Suprapubic skin (tissue), 4 donors: ENCODE data around the gene DMXL2. TPM values are rescaled to one million over a fixed set of nuclear protein-coding genes. Genes with fewer than 3 reads are reported as not detected.
"Not testable (repeated sequence)": the region's sequence is repeated elsewhere in the genome, so short reads cannot be mapped to it uniquely, and the experiment has no call there.

Experiments used
- DNase-seq, 2 donors: peaks; one replicate each; pipeline ENCODE4 v3.0.0-alpha.2; 2019; ENCODE audit warnings: low spot score in 2 of 2
- H3K27ac ChIP-seq: fragments of 200-600 bp; sonication (generic); one replicate; pipeline ENCODE4 v1.5.1; 2019
- H3K27me3 ChIP-seq: fragments of 200-600 bp; sonication (generic); one replicate; pipeline ENCODE4 v1.5.1; 2019
- H3K36me3 ChIP-seq: fragments of 200-600 bp; sonication (generic); one replicate; pipeline ENCODE4 v1.5.1; 2019
- H3K4me1 ChIP-seq: fragments of 200-600 bp; sonication (generic); one replicate; pipeline ENCODE4 v1.5.1; 2019
- H3K4me3 ChIP-seq: fragments of 200-600 bp; sonication (generic); one replicate; pipeline ENCODE4 v1.5.1; 2019; ENCODE audit warnings: mild to moderate bottlenecking
- H3K9me3 ChIP-seq: fragments of 200-600 bp; sonication (generic); one replicate; pipeline ENCODE4 v1.5.1; 2019
- EP300 ChIP-seq: sonication (generic); formaldehyde crosslinking; IDR thresholded peaks from one replicate; pipeline ENCODE4 v1.6.1; 2017; ENCODE audit warnings: antibody characterized with exemption
- POLR2A ChIP-seq, 2 donors: fragments of 450-650 bp; IDR thresholded peaks; one replicate each; pipeline ENCODE4 v1.6.1; 2017; ENCODE audit warnings: antibody characterized with exemption in 2 of 2, mild to moderate bottlenecking in 2 of 2, moderate library complexity in 2 of 2
- POLR2AphosphoS5 ChIP-seq, 3 donors: sonication (generic); formaldehyde crosslinking; IDR thresholded peaks; one replicate each; pipeline ENCODE4 v1.6.1; 2017; ENCODE audit warnings: antibody characterized with exemption in 3 of 3
- WGBS: methylation state at CpG from one replicate; pipeline ENCODE4 v1.1.5; 2018; 5-methylcytosine and 5-hydroxymethylcytosine counted together
- total RNA-seq, 4 donors: library from RNA; depleted of rRNA; stranded (reverse); fragments of >200 nt; gene quantifications; one replicate each; pipeline ENCODE4 v1.1.0, GENCODE V29; 2016
- TF ChIP-seq, protein P1 (sequence below), 2 donors: fragments of 200-600 bp in 1 of 2; fragments of 450-650 bp in 1 of 2; sonication (generic) in 1 of 2; IDR thresholded peaks; one replicate each; pipeline ENCODE4 v1.5.1; 2016 to 2019; ENCODE audit warnings: antibody characterized with exemption in 2 of 2, mild to moderate bottlenecking in 1 of 2, moderate library complexity in 1 of 2

The DMXL2 gene
- total RNA-seq, 4 donors from 2014 or later, result 4.1 to 32.9 (median 8.3) TPM

DNA sequence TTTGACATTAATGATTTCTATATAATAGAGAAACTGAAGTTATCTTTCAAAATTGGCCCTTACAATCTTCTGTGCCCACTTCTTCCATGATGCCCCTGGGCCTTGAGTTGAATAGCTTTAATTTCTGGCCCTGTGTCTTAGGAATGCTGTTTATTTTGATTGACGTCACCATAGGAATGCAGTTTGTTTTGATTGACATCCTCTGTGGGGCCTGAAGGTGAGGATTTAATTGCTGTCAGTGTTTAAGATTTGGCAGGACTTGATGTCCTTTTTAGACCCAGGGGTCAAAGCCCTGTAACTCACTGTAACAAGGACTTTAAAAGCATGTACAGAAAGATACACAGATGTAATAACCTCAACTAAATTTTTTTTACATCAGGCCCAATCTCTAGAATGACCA lies 197.8 kb downstream of the DMXL2 start:
- H3K27ac ChIP-seq, result no peak overlapping the region
- no peaks in the 10 kb centered on the region for H3K4me1 ChIP-seq
- H3K36me3 ChIP-seq, result no peaks in the 10 kb centered on the region
- no peak overlapping the region for H3K4me3 ChIP-seq
- WGBS, result 94% methylated on average over 1 of the region's 1 CpG
- no peak for DNase-seq
- H3K27me3 ChIP-seq, result no peaks in the 10 kb centered on the region
- no peaks in the 10 kb centered on the region for H3K9me3 ChIP-seq
- TF ChIP-seq POLR2AphosphoS5 (IDR thresholded peaks at IDR 0.05), result no peak
- TF ChIP-seq, protein P1, sequence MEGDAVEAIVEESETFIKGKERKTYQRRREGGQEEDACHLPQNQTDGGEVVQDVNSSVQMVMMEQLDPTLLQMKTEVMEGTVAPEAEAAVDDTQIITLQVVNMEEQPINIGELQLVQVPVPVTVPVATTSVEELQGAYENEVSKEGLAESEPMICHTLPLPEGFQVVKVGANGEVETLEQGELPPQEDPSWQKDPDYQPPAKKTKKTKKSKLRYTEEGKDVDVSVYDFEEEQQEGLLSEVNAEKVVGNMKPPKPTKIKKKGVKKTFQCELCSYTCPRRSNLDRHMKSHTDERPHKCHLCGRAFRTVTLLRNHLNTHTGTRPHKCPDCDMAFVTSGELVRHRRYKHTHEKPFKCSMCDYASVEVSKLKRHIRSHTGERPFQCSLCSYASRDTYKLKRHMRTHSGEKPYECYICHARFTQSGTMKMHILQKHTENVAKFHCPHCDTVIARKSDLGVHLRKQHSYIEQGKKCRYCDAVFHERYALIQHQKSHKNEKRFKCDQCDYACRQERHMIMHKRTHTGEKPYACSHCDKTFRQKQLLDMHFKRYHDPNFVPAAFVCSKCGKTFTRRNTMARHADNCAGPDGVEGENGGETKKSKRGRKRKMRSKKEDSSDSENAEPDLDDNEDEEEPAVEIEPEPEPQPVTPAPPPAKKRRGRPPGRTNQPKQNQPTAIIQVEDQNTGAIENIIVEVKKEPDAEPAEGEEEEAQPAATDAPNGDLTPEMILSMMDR (IDR thresholded peaks at IDR 0.05), result no peak
- no peak for TF ChIP-seq POLR2A (IDR thresholded peaks at IDR 0.05)

DNA sequence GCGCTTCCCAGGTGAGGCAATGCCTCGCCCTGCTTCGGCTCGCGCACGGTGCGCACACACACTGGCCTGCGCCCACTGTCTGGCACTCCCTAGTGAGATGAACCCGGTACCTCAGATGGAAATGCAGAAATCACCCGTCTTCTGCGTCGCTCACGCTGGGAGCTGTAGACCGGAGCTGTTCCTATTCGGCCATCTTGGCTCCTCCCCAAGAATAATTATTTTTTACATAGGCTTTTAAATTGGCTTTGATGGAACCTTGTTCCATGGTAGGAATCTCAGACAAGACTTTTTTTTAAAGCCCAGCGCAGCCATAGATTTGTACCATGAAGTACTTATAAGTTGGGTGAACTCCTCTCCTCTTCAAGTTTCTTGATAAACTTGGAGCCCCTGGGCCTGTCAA lies 199.5 kb downstream of the DMXL2 start:
- H3K36me3 ChIP-seq, H3K4me1 ChIP-seq, DNase-seq, H3K4me3 ChIP-seq, H3K27me3 ChIP-seq, H3K9me3 ChIP-seq, H3K27ac ChIP-seq: not testable (repeated sequence)
- WGBS, result 100% methylated on average over 4 of the region's 16 CpGs

DNA sequence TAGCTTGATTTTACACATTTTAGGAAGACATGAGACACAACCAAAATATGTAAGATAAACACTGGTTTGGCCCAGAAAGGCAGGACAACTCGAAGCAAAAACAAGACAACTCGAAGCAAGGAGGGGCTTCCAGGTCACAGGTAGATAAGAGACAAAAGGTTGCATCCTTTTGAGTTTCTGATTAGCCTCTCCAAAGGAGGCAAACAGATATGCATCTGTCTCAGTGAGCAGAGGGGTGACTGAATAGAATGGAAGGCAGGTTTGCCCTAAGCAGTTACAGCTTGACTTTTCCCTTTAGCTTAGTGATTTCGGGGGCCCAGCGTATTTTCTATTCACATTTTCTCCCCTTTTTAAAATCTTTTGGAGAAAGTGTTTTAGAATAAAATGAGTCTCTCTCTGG lies 206.4 kb downstream of the DMXL2 start:
- 55% methylated on average over 4 of the region's 4 CpGs for WGBS
- Histone ChIP-seq H3K4me3 (no peak overlapping the region), H3K36me3 (no peaks in the 10 kb centered on the region), H3K4me1 (no peaks in the 10 kb centered on the region), H3K9me3 (no peaks in the 10 kb centered on the region), H3K27me3 (no peaks in the 10 kb centered on the region), H3K27ac (no peak overlapping the region)
- TF ChIP-seq POLR2AphosphoS5 (IDR thresholded peaks at IDR 0.05), result no peak
- no peak for TF ChIP-seq EP300
- TF ChIP-seq POLR2A (IDR thresholded peaks at IDR 0.05), result no peak
- TF ChIP-seq, protein P1 (IDR thresholded peaks at IDR 0.05), result no peak
- DNase-seq, result no peak

DNA sequence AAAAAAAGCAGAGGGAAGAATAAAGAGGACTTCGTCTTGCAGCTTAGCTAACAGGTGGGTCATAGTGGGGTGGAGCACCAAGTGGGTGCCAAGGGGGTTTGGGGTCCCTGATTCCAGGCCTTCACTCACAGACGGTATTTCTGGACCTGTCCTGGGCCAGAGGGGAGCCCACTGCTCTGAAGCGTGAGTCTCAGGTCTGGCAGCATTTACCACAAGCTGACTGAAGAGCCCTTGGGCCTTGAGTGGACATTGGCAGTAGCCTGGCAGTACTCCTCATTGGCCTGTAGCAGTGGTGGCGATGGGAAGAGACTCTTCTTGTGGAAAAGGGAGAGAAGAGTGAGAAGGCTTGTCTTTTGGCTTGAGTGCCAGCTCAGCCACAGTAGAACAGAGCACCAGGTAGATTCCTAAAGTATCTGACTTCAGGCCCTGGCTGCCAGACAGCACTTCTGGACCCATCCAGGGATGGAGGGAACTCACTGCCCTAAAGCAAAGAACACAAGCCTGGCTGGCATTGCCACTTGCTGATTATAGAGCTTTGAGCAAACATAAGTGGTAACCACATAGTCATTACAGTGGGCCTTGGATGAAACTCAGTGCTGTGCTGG lies 208.2 kb downstream of the DMXL2 start:
- Histone ChIP-seq H3K4me1 (no peaks in the 10 kb centered on the region), H3K27me3 (no peaks in the 10 kb centered on the region), H3K36me3 (no peaks in the 10 kb centered on the region), H3K27ac (no peak overlapping the region), H3K4me3 (no peak overlapping the region), H3K9me3 (no peaks in the 10 kb centered on the region)
- WGBS, result 89% methylated on average over 4 of the region's 4 CpGs
- DNase-seq, result no peak
- TF ChIP-seq POLR2A (IDR thresholded peaks at IDR 0.05) (no peak), POLR2AphosphoS5 (IDR thresholded peaks at IDR 0.05) (no peak), EP300 (no peak)
- TF ChIP-seq, protein P1 (IDR thresholded peaks at IDR 0.05), result no peak

DNA sequence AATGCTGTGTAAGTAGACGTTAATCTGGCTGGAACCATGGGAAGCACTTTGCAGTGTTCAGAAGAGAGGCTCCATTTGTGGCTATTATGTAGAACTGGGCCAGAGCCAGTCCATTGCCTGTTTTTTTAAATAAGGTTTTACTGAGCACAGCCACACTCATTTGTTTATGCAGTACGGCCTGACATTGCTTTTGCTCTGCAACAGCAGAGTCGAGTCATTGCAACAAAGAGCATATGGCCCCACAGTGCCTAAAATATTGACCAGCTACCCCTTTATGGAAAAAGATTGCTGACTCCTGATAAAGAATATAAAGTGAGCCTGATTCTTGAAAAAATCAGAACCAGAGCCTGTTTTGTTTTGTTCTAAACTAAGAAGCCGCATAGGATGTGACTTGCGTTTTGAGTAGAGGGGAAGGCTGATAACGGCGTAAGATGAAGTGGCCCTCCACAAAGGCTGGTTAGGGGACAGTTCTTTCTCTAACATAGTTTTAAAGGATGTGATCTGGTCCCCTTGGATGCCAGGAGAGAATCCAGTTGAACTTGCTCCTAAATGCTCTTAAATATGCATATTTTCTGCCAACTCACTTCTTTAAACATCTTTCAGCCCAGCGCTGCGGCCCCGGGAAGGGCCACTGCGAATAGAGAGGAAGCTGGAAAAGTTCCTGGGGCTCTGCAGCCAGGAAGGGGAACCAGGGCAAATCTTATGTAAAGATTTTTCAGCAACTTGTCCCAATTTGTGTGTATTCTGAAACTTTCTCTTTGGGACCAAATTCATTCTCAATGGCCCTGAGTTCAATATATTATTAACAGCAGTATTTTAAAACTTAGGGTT lies 216.7 kb downstream of the DMXL2 start:
- Histone ChIP-seq H3K4me3 (no peak overlapping the region), H3K27me3 (no peaks in the 10 kb centered on the region), H3K4me1 (no peaks in the 10 kb centered on the region), H3K36me3 (no peaks in the 10 kb centered on the region), H3K27ac (no peak overlapping the region), H3K9me3 (no peaks in the 10 kb centered on the region)
- 73% methylated on average over 11 of the region's 11 CpGs for WGBS
- DNase-seq, result no peak
- TF ChIP-seq EP300 (no peak), POLR2AphosphoS5 (IDR thresholded peaks at IDR 0.05) (no peak), POLR2A (IDR thresholded peaks at IDR 0.05) (no peak)
- TF ChIP-seq, protein P1 (IDR thresholded peaks at IDR 0.05), result no peak
